H9 (cell line): ENCODE data around the gene EPHB6. TPM values are rescaled to one million over a fixed set of nuclear protein-coding genes. Genes with fewer than 3 reads are reported as not detected.

Experiments used
- DNase-seq: peaks from one replicate; pipeline ENCODE4 v3.0.0-alpha.2; 2017
- H2AFZ ChIP-seq: one replicate; pipeline ENCODE4 v1.6.1; 2013; ENCODE audit warnings: mild to moderate bottlenecking, low read length, control low read depth, moderate library complexity
- H2AK5ac ChIP-seq: 2 replicates; pipeline ENCODE4 v1.6.1; 2013; ENCODE audit warnings: low read length, control low read depth, mixed read lengths; ENCODE audit not compliant: insufficient read length
- H2BK120ac ChIP-seq: one replicate; pipeline ENCODE4 v1.6.1; 2013; ENCODE audit warnings: low read depth, mild to moderate bottlenecking, low read length, control low read depth, inconsistent platforms; ENCODE audit not compliant: poor library complexity, severe bottlenecking
- H2BK12ac ChIP-seq: 2 replicates; pipeline ENCODE4 v1.6.1; 2013; ENCODE audit warnings: low read length, control low read depth, mixed read lengths, low read depth; ENCODE audit not compliant: insufficient read length
- H2BK15ac ChIP-seq: 2 replicates; pipeline ENCODE4 v1.6.1; 2013; ENCODE audit warnings: low read depth, low read length, control low read depth
- H2BK20ac ChIP-seq: one replicate; pipeline ENCODE4 v1.6.1; 2013; ENCODE audit warnings: low read depth, mild to moderate bottlenecking, low read length, control low read depth, inconsistent platforms; ENCODE audit not compliant: poor library complexity, severe bottlenecking
- H2BK5ac ChIP-seq: 2 replicates; pipeline ENCODE4 v1.6.1; 2013; ENCODE audit warnings: low read length, control low read depth, mixed read lengths; ENCODE audit not compliant: insufficient read length
- H3K14ac ChIP-seq: 2 replicates; pipeline ENCODE4 v1.6.1; 2013; ENCODE audit warnings: low read length, control low read depth; ENCODE audit not compliant: insufficient read depth
- H3K18ac ChIP-seq: 2 replicates; pipeline ENCODE4 v1.6.1; 2013; ENCODE audit warnings: low read depth, mild to moderate bottlenecking, mixed read lengths, low read length, control low read depth; ENCODE audit not compliant: insufficient read length
- H3K23ac ChIP-seq: 2 replicates; pipeline ENCODE4 v1.6.1; 2013; ENCODE audit warnings: low read length, control low read depth, mixed read lengths, low read depth; ENCODE audit not compliant: insufficient read length
- H3K23me2 ChIP-seq: 2 replicates; pipeline ENCODE4 v1.6.1; 2013; ENCODE audit warnings: low read depth, mild to moderate bottlenecking, mixed read lengths, low read length, control low read depth; ENCODE audit not compliant: insufficient read length, poor library complexity, severe bottlenecking
- H3K27ac ChIP-seq: 2 replicates; pipeline ENCODE4 v1.5.1; 2013; ENCODE audit warnings: low read length, control low read depth, mixed read lengths, low read depth; ENCODE audit not compliant: insufficient read length
- H3K27me3 ChIP-seq: 2 replicates; pipeline ENCODE4 v1.6.1; 2013; ENCODE audit warnings: low read length, control low read depth, inconsistent platforms; ENCODE audit not compliant: insufficient read depth
- H3K4ac ChIP-seq: 2 replicates; pipeline ENCODE4 v1.6.1; 2013; ENCODE audit warnings: low read depth, mild to moderate bottlenecking, control low read depth, inconsistent platforms, low read length, moderate library complexity
- H3K4me1 ChIP-seq: 2 replicates; pipeline ENCODE4 v1.6.1; 2013; ENCODE audit warnings: low read length, control low read depth, inconsistent platforms; ENCODE audit not compliant: insufficient read depth
- H3K4me2 ChIP-seq: 2 replicates; pipeline ENCODE4 v1.6.1; 2013; ENCODE audit warnings: low read length, control low read depth, mixed read lengths; ENCODE audit not compliant: insufficient read length, insufficient read depth
- H3K56ac ChIP-seq: 2 replicates; pipeline ENCODE4 v1.6.1; 2013; ENCODE audit warnings: low read depth, mild to moderate bottlenecking, mixed read lengths, low read length, control low read depth; ENCODE audit not compliant: insufficient read length
- H3K79me1 ChIP-seq: 2 replicates; pipeline ENCODE4 v1.6.1; 2013; ENCODE audit warnings: low read depth, mild to moderate bottlenecking, moderate library complexity, low read length, control low read depth, inconsistent platforms; ENCODE audit not compliant: insufficient read depth, poor library complexity, severe bottlenecking
- H3K79me2 ChIP-seq: 2 replicates; pipeline ENCODE4 v1.6.1; 2013; ENCODE audit warnings: low read length, control low read depth, inconsistent platforms; ENCODE audit not compliant: insufficient read depth
- H3K9ac ChIP-seq: 2 replicates; pipeline ENCODE4 v1.6.1; 2013; ENCODE audit warnings: low read length, control low read depth, mixed read lengths; ENCODE audit not compliant: insufficient read length; ENCODE audit errors: extremely low read depth
- H3K9me3 ChIP-seq: one replicate; pipeline ENCODE4 v1.6.1; 2013; ENCODE audit warnings: low read depth, low read length, inconsistent platforms; ENCODE audit not compliant: control insufficient read depth
- H3T11ph ChIP-seq: one replicate; pipeline ENCODE4 v1.6.1; 2013; ENCODE audit warnings: mild to moderate bottlenecking, low read length, control low read depth, inconsistent platforms
- H4K20me1 ChIP-seq: one replicate; pipeline ENCODE4 v1.6.1; 2013; ENCODE audit not compliant: control insufficient read depth, insufficient read length, insufficient read depth
- H4K5ac ChIP-seq: 2 replicates; pipeline ENCODE4 v1.6.1; 2013; ENCODE audit warnings: low read depth, mild to moderate bottlenecking, mixed read lengths, low read length, control low read depth; ENCODE audit not compliant: insufficient read length
- H4K8ac ChIP-seq: replicated peaks from 2 replicates; pipeline ENCODE4 v1.6.1; 2013; ENCODE audit warnings: low read length, control low read depth, mixed read lengths, low read depth; ENCODE audit not compliant: insufficient read length
- H4K91ac ChIP-seq: 2 replicates; pipeline ENCODE4 v1.6.1; 2013; ENCODE audit warnings: low read depth, mild to moderate bottlenecking, moderate library complexity, mixed read lengths, low read length, control low read depth; ENCODE audit not compliant: insufficient read length
- H3K27ac Mint-ChIP-seq, 3 experiments: 2 replicates in 2 of 3; 3 replicates in 1 of 3; pipeline ENCODE4 v1.8.0; 2020 to 2021; ENCODE audit warnings: mixed read lengths in 3 of 3, mild to moderate bottlenecking in 1 of 3, moderate library complexity in 1 of 3
- H3K27me3 Mint-ChIP-seq: 2 replicates; pipeline ENCODE4 v1.8.0; 2021; ENCODE audit warnings: low read depth, mild to moderate bottlenecking, moderate library complexity, mixed read lengths
- H3K36me3 Mint-ChIP-seq, 3 experiments: 2 replicates in 2 of 3; 3 replicates in 1 of 3; pipeline ENCODE4 v1.8.0; 2020 to 2021; ENCODE audit warnings: low read depth in 3 of 3, mixed read lengths in 3 of 3; ENCODE audit not compliant: insufficient read depth in 1 of 3
- H3K4me1 Mint-ChIP-seq, 2 experiments: 2 replicates each; pipeline ENCODE4 v1.8.0; 2020; ENCODE audit warnings: mixed read lengths in 2 of 2
- H3K4me3 Mint-ChIP-seq, 2 experiments: 2 replicates in 1 of 2; 3 replicates in 1 of 2; pipeline ENCODE4 v1.8.0; 2020 to 2021; ENCODE audit warnings: mild to moderate bottlenecking in 2 of 2, mixed read lengths in 2 of 2, moderate library complexity in 1 of 2
- H3K9me3 Mint-ChIP-seq, 2 experiments: 2 replicates in 1 of 2; 3 replicates in 1 of 2; pipeline ENCODE4 v1.8.0; 2020; ENCODE audit warnings: mild to moderate bottlenecking in 2 of 2, mixed read lengths in 2 of 2, moderate library complexity in 1 of 2
- WGBS: extraction: QIAGEN DNeasy Blood & Tissue Kit; methylation state at CpG from one replicate; pipeline ENCODE4 v1.1.7; 2013; ENCODE audit warnings: missing lambda C conversion rate, low lambda C conversion rate, mixed read lengths; ENCODE audit not compliant: insufficient read length; ENCODE audit errors: extremely low coverage; 5-methylcytosine and 5-hydroxymethylcytosine counted together
- total RNA-seq: library from RNA; stranded (reverse); gene quantifications from 2 replicates; pipeline ENCODE4 v1.2.1, GENCODE V29; 2021
- TF ChIP-seq, protein P1 (sequence below): fragments of 200-600 bp; sonication (generic); conservative IDR thresholded peaks from 3 replicates; pipeline ENCODE4 v1.8.0; 2021; ENCODE audit warnings: antibody characterized with exemption, mild to moderate bottlenecking

The EPHB6 gene
- total RNA-seq, 1 experiment from 2014 or later: 9.7 TPM

DNA sequence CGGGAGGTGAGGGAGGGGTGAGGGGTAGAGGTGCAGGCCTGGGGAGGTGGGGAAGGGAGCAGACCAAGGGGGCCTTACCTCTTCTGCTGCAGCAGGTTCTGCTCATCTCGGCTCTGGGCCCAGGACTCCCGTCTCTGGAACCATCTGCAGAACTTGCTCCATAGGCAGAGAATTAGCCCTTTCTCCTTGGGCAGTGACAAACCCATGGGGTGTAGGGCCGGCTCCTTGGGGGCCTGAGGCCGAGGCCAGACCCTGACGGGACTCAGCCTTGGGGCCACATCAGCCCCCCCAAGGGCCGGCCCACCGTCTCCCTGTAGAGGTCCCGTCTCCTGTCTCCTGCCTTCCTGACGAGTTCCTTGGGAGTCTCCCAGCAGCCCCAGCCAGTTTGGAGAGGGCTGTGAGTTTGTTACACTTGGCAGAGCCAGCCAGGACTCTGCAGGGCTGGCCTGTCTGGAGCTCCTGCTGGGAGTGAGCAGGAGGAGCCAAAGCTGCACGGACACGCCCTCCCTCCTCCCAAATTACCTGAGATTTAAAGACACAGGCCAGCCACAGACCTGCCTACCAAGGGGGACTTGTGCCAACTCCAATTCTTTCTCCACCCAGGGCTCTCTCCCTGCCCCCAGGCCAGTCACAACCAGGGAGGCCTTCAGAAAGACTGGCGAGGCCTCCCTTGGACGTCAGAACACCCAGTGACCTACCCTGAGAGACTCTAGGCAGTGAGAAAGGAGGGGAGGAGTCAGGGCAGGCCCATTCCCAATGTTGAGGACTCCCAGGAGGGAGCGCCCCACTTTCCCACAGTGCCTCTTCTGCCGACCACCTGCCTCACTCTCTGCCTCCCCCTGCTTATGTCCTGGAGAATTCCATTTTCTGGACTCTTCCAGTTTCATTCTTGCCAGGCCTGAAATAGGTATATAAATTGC is 30.7 kb downstream of the EPHB6 start, which contains the start of gene TRPV6:
Gene TRPV6 (minus strand): TSS at position 435 of the 920 bp plus-strand sequence.
- no CpG with 5 or more reads among the region's 16 CpGs for WGBS
- no peaks in the 10 kb centered on the region; the same call in 1 of the 2 replicates for H3K79me2 ChIP-seq
- peak within 1 kb of the TSS; percentile 37; the same call in 1 of the 2 replicates for H3K14ac ChIP-seq
- no peaks in the 10 kb centered on the region; the same call in 1 of the 2 replicates for H3K4me1 ChIP-seq
- H3K18ac ChIP-seq: no peak within 1 kb of the TSS
- no peak within 1 kb of the TSS for H2BK20ac ChIP-seq
- no peak within 1 kb of the TSS for H3K4me2 ChIP-seq
- TF ChIP-seq, protein P1, sequence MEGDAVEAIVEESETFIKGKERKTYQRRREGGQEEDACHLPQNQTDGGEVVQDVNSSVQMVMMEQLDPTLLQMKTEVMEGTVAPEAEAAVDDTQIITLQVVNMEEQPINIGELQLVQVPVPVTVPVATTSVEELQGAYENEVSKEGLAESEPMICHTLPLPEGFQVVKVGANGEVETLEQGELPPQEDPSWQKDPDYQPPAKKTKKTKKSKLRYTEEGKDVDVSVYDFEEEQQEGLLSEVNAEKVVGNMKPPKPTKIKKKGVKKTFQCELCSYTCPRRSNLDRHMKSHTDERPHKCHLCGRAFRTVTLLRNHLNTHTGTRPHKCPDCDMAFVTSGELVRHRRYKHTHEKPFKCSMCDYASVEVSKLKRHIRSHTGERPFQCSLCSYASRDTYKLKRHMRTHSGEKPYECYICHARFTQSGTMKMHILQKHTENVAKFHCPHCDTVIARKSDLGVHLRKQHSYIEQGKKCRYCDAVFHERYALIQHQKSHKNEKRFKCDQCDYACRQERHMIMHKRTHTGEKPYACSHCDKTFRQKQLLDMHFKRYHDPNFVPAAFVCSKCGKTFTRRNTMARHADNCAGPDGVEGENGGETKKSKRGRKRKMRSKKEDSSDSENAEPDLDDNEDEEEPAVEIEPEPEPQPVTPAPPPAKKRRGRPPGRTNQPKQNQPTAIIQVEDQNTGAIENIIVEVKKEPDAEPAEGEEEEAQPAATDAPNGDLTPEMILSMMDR: 0 out of 3 replicates have a peak, but pooled peaks have one; percentile 14
- H2AK5ac ChIP-seq: no peak within 1 kb of the TSS
- Mint-ChIP-seq H3K27ac (no peak within 1 kb of the TSS; a peak in 1 of 7 replicates), H3K27me3 (peaks cover 11% of the 10 kb centered on the region; the same call in 1 of the 2 replicates), H3K36me3 (peaks cover 0 to 2% (median 0%) of the 10 kb centered on the region in 3 experiments; a peak in 2 of 7 replicates), H3K9me3 (peaks cover 0 to 4% of the 10 kb centered on the region in 2 experiments; a peak in 2 of 5 replicates), H3K4me1 (peaks cover 12 to 17% of the 10 kb centered on the region in 2 experiments), H3K4me3 (peak within 1 kb of the TSS in 1 of 2 experiments; percentile 45; a peak in 2 of 5 replicates)
- H3K23ac ChIP-seq: no peak within 1 kb of the TSS
- H3K56ac ChIP-seq: no peak within 1 kb of the TSS
- peak; percentile 83 for DNase-seq
- peak within 1 kb of the TSS; percentile 5 for H2AFZ ChIP-seq
- H3K27ac ChIP-seq: no peak within 1 kb of the TSS
- peaks cover 3% of the 10 kb centered on the region for H3K23me2 ChIP-seq
- no peak within 1 kb of the TSS for H2BK5ac ChIP-seq
- H4K91ac ChIP-seq: no peak within 1 kb of the TSS
- no peaks in the 10 kb centered on the region for H3K79me1 ChIP-seq
- no peak within 1 kb of the TSS for H3K4ac ChIP-seq
- no peak within 1 kb of the TSS for H2BK120ac ChIP-seq
- H3T11ph ChIP-seq: no peak within 1 kb of the TSS
- no peak within 1 kb of the TSS for H2BK12ac ChIP-seq
- no peak within 1 kb of the TSS for H3K9ac ChIP-seq
- no peaks in the 10 kb centered on the region for H3K27me3 ChIP-seq
- no peak within 1 kb of the TSS for H4K8ac ChIP-seq
- no peak within 1 kb of the TSS for H2BK15ac ChIP-seq
- no peak within 1 kb of the TSS for H4K5ac ChIP-seq
- peaks cover 2% of the 10 kb centered on the region for H4K20me1 ChIP-seq
- no peaks in the 10 kb centered on the region for H3K9me3 ChIP-seq
